GM12878 (cell line): ENCODE measurements around the gene CCNI. TPM values are rescaled to one million over a fixed set of nuclear protein-coding genes. Genes with fewer than 3 reads are reported as not detected.

Experiments used
- ATAC-seq: fragments of 200-7000 bp; cut with Tn5 transposase; 3 replicates; pipeline ENCODE4 v1.9.1; 2020; ENCODE audit warnings: mild to moderate bottlenecking, moderate library complexity
- BruUV-seq: library from RNA; stranded (reverse); fragments of 400-500 nt; replicated peaks from 2 replicates; lab custom pipeline; 2021; lab: Mats Ljungman, UMichigan
- CTCF ChIA-PET: fragments of 300-600 bp; sonication (Branson Sonifier 250); formaldehyde crosslinking; extraction: SDS; loops from one replicate; lab custom pipeline; 2021; ENCODE audit warnings: inconsistent platforms; lab: Yijun Ruan, JAX
- POLR2A ChIA-PET: fragments of 350-600 bp; formaldehyde crosslinking; extraction: SDS; loops from one replicate; lab custom pipeline; 2021; ENCODE audit warnings: inconsistent platforms; lab: Charles Lee
- RAD21 ChIA-PET: fragments of 300-600 bp; sonication (Branson Sonifier 250); formaldehyde crosslinking; loops from one replicate; lab custom pipeline; 2023; ENCODE audit warnings: antibody characterized with exemption; ENCODE audit not compliant: unreplicated experiment; lab: Charles Lee
- SMC1A ChIA-PET: fragments of 300-600 bp; sonication (Branson Sonifier 250); formaldehyde crosslinking; loops from one replicate; lab custom pipeline; 2023; ENCODE audit not compliant: unreplicated experiment, uncharacterized antibody; lab: Charles Lee
- DNase-seq: peaks from one replicate; pipeline ENCODE4 v3.0.0-alpha.2; 2011; ENCODE audit warnings: low read depth, low spot score
- FAIRE-seq: peaks from 3 replicates; lab custom pipeline; 2011; peaks lifted over from hg19 to GRCh38; lab: Jason Lieb, UNC
- H2AFZ ChIP-seq: 2 replicates; pipeline ENCODE4 v1.6.0; 2011; ENCODE audit warnings: low read depth, low read length, control low read depth; ENCODE audit not compliant: control insufficient read depth
- H3K27ac ChIP-seq: 2 replicates; pipeline ENCODE4 v1.5.1; 2011; ENCODE audit warnings: control low read depth; ENCODE audit not compliant: control insufficient read depth, insufficient read depth
- H3K27me3 ChIP-seq, 2 experiments: replicated peaks in 1 of 2; 2 replicates each; pipeline versions ENCODE4 v1.6.0 to v1.6.1; 2011; ENCODE audit warnings: low read length in 1 of 2; ENCODE audit not compliant: control insufficient read depth in 2 of 2, insufficient read depth in 2 of 2
- H3K36me3 ChIP-seq, 2 experiments: 2 replicates each; pipeline ENCODE4 v1.5.1; 2011; ENCODE audit warnings: low read length in 1 of 2; ENCODE audit not compliant: control insufficient read depth in 2 of 2, insufficient read depth in 2 of 2
- H3K4me1 ChIP-seq: 2 replicates; pipeline ENCODE4 v1.6.1; 2011; ENCODE audit warnings: mild to moderate bottlenecking, low read length, moderate library complexity, mixed read lengths; ENCODE audit not compliant: control insufficient read depth, insufficient read depth
- H3K4me2 ChIP-seq: 2 replicates; pipeline ENCODE4 v1.6.0; 2011; ENCODE audit warnings: control low read depth; ENCODE audit not compliant: control insufficient read depth, insufficient read depth
- H3K4me3 ChIP-seq: fragments of 200-600 bp; sonication (generic); 2 replicates; pipeline ENCODE4 v1.5.1; 2016
- H3K79me2 ChIP-seq: 2 replicates; pipeline ENCODE4 v1.6.0; 2011; ENCODE audit warnings: low read length; ENCODE audit not compliant: control insufficient read depth, insufficient read depth
- H3K9ac ChIP-seq: 2 replicates; pipeline ENCODE4 v1.8.0; 2011; ENCODE audit warnings: low read length, control low read depth, mixed read lengths; ENCODE audit not compliant: control insufficient read depth, insufficient read depth
- H3K9me3 ChIP-seq: replicated peaks from 3 replicates; pipeline ENCODE4 v1.5.1; 2011; ENCODE audit warnings: mild to moderate bottlenecking, low read length; ENCODE audit not compliant: control insufficient read depth, insufficient read depth
- H4K20me1 ChIP-seq: 2 replicates; pipeline ENCODE4 v1.6.0; 2011; ENCODE audit not compliant: control insufficient read depth, insufficient read depth
- BRCA1 ChIP-seq: IDR thresholded peaks from 2 replicates; pipeline ENCODE4 v1.6.1; 2011; ENCODE audit warnings: low read depth, low read length, improper control_type of control experiment
- CREM ChIP-seq: IDR thresholded peaks from 2 replicates; pipeline ENCODE4 v1.6.1; 2014; ENCODE audit warnings: antibody characterized with exemption, low read depth
- HDAC6 ChIP-seq: fragments of 200-600 bp; sonication (generic); IDR thresholded peaks from one replicate; pipeline ENCODE4 v1.8.0; 2017; ENCODE audit warnings: antibody characterized with exemption; ENCODE audit not compliant: unreplicated experiment
- KAT2A ChIP-seq: conservative IDR thresholded peaks from 2 replicates; pipeline ENCODE4 v1.6.1; 2011; ENCODE audit warnings: low read depth, low read length; ENCODE audit not compliant: control insufficient read depth
- NR2C2 ChIP-seq: IDR thresholded peaks from 2 replicates; pipeline ENCODE4 v1.6.1; 2011; ENCODE audit warnings: borderline replicate concordance, low read depth; ENCODE audit not compliant: control insufficient read depth, insufficient read length
- SMAD1 ChIP-seq: fragments of 450-650 bp; IDR thresholded peaks from 2 replicates; pipeline ENCODE4 v1.6.1; 2018; ENCODE audit warnings: mild to moderate bottlenecking, low read depth; ENCODE audit not compliant: partially characterized antibody
- SPI1 ChIP-seq: IDR thresholded peaks from 2 replicates; pipeline ENCODE4 v1.6.1; 2011; ENCODE audit warnings: low read depth, mild to moderate bottlenecking, low read length, moderate library complexity, borderline replicate concordance; ENCODE audit not compliant: insufficient read depth
- ZNF384 ChIP-seq: IDR thresholded peaks from 2 replicates; pipeline ENCODE4 v1.6.1; 2012; ENCODE audit warnings: low read depth, mild to moderate bottlenecking, low read length, improper control_type of control experiment, borderline replicate concordance
- WGBS: methylation state at CpG from one replicate; pipeline ENCODE4 v1.1.6; 2016; ENCODE audit warnings: low lambda C conversion rate; ENCODE audit not compliant: insufficient replicate concordance, insufficient coverage; ENCODE audit errors: missing lambda C conversion rate; 5-methylcytosine and 5-hydroxymethylcytosine counted together
- in situ Hi-C: fragments of 300-500 bp; cut with MboI; formaldehyde crosslinking; loops from 9 replicates; pipeline ENCODE4 v1.14.3; 2018; ENCODE audit warnings: mixed read lengths
- intact Hi-C: fragments of 100-400 bp; cut with micrococcal nuclease; formaldehyde crosslinking; loops from one replicate; pipeline ENCODE4 v1.14.2; 2022; ENCODE audit not compliant: unreplicated experiment
- polyA plus RNA-seq, 11 experiments: library from polyadenylated mRNA; depleted of rRNA in 4 of 11; unstranded in 6 of 11; stranded (reverse) in 5 of 11; fragments of >200 nt; fragmentation: Nextera tagmentation in 4 of 11; fragmentation: Illumina TruSeq in 1 of 11; extraction: Ambion mirVana in 4 of 11; extraction: Trizol in 1 of 11; gene quantifications; 1 replicate in 1 of 11; 2 replicates in 10 of 11; pipeline versions ENCODE4 v1.2.1 to v1.2.3, GENCODE V29; 2011 to 2016; ENCODE audit warnings: inconsistent platforms in 2 of 11, missing spikeins in 2 of 11, low read depth in 1 of 11
- total RNA-seq, 4 experiments: library from RNA; depleted of rRNA in 3 of 4; stranded (reverse); fragments of >200 nt in 3 of 4; fragmentation: Illumina TruSeq in 1 of 4; extraction: Trizol in 1 of 4; gene quantifications; 2 replicates each; pipeline versions ENCODE4 v1.2.1 to v1.2.3, GENCODE V29; 2013 to 2021

CCNI gene
- total and polyA plus RNA-seq, 10 of the 15 experiments (the other 5 are each of a cell fraction or from before 2014, with no cell fraction given): 70.6 to 178 (median 105) TPM

DNA sequence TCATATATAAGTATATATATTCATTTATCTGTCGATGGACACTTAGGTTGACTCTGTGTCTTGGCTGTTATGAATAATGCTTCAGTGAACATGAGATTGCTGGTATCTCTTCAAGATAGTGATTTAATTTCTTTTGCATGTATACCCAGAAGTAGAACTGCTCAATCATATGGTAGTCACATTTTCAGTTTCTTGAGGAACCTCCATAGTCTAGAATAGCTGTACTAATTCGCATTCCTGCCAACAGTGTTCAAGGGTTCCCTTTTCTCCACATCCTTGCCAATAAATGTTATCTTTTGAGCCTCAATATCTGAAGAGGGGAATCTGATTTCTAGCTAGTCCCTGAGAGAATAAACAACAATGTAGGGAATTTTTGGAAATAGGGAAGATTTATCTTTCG lies 48.8 kb upstream of the CCNI start (continued):
- no peak for TF ChIP-seq SPI1

GRCh38 chr4:77123411-77123810 lies 47.6 kb upstream of the CCNI start:
- H3K9ac ChIP-seq: no peak overlapping the region
- 0 out of 2 replicates have a peak, but pooled peaks have one; percentile 3 for TF ChIP-seq SPI1
- TF ChIP-seq CREM: no peak
- TF ChIP-seq NR2C2: no peak
- in situ Hi-C loops (no loop called here), intact Hi-C loops (no loop called here)
- RAD21 ChIA-PET: interaction anchor here (0.7 to 1.9 kb wide), 4 partner anchors 30 to 80 kb away, joined by 3 to 7 read pairs (median 4); no protein-coding TSS in a partner anchor
- POLR2A ChIA-PET: no interaction called here
- no peak overlapping the region for H3K27ac ChIP-seq
- WGBS: 0% methylated on average over 1 of the region's 1 CpG
- no peak for FAIRE-seq
- H3K4me3 ChIP-seq: no peak overlapping the region
- no peaks in the 10 kb centered on the region for H3K79me2 ChIP-seq
- H3K27me3 ChIP-seq: no peaks in the 10 kb centered on the region
- SMC1A ChIA-PET: interaction anchor here (0.6 to 4.0 kb wide), 5 partner anchors 12 to 78 kb away, joined by 3 to 72 read pairs (median 7); no protein-coding TSS in a partner anchor
- H3K9me3 ChIP-seq: no peaks in the 10 kb centered on the region
- no peaks in the 10 kb centered on the region for H4K20me1 ChIP-seq
- no peak overlapping the region for H2AFZ ChIP-seq
- peaks cover 6% of the 10 kb centered on the region; the same call in 1 of the 2 replicates for H3K4me1 ChIP-seq
- no peak overlapping the region for H3K4me2 ChIP-seq
- ATAC-seq: no peak
- no peak for DNase-seq
- H3K36me3 ChIP-seq: no peaks in the 10 kb centered on the region
- CTCF ChIA-PET: interaction anchor here (0.6 to 3.6 kb wide), 5 partner anchors 13 to 80 kb away, joined by 3 to 20 read pairs (median 4); no protein-coding TSS in a partner anchor
- BruUV-seq: no TSS peak

- intact Hi-C loops: no loop called here
- no peak overlapping the region for H2AFZ ChIP-seq
- peaks cover 5% of the 10 kb centered on the region; the same call in 1 of the 2 replicates for H3K4me1 ChIP-seq
- no TSS peak for BruUV-seq
- no peaks in the 10 kb centered on the region for H4K20me1 ChIP-seq
- ChIA-PET SMC1A (interaction anchor here (1.1 to 4.0 kb wide), 3 partner anchors 28 to 79 kb away, joined by 3 to 72 read pairs (median 7); no protein-coding TSS in a partner anchor), RAD21 (interaction anchor here (0.7 to 1.9 kb wide), 4 partner anchors 31 to 80 kb away, joined by 3 to 7 read pairs (median 4); no protein-coding TSS in a partner anchor), POLR2A (no interaction called here), CTCF (interaction anchor here (0.6 to 3.6 kb wide), 6 partner anchors 13 to 81 kb away, joined by 3 to 20 read pairs (median 4); no protein-coding TSS in a partner anchor)
- no peaks in the 10 kb centered on the region for H3K27me3 ChIP-seq
- FAIRE-seq (no peak), DNase-seq (no peak), ATAC-seq (no peak)
- H3K4me2 ChIP-seq: no peak overlapping the region
- no peak overlapping the region for H3K27ac ChIP-seq
- H3K4me3 ChIP-seq: no peak overlapping the region
- no peak overlapping the region for H3K9ac ChIP-seq
- H3K9me3 ChIP-seq: no peaks in the 10 kb centered on the region
- no peaks in the 10 kb centered on the region for H3K36me3 ChIP-seq
- no peaks in the 10 kb centered on the region for H3K79me2 ChIP-seq
- 56% methylated on average over 4 of the region's 4 CpGs for WGBS
- TF ChIP-seq SMAD1 (no peak), KAT2A (no peak), ZNF384 (no peak), HDAC6 (no peak), BRCA1 (no peak)
- in situ Hi-C loops: no loop called here
Observed at GRCh38 chr4:77122656-77123055, 46.9 kb upstream of the CCNI start.
